GM12878 (cell line): ENCODE results near the gene P2RX1. TPM values are rescaled to one million over a fixed set of nuclear protein-coding genes. Genes with fewer than 3 reads are reported as not detected.

Source experiments
- ATAC-seq: fragments of 200-7000 bp; cut with Tn5 transposase; 3 replicates; pipeline ENCODE4 v1.9.1; 2020; ENCODE audit warnings: mild to moderate bottlenecking, moderate library complexity
- BruUV-seq: library from RNA; stranded (reverse); fragments of 400-500 nt; replicated peaks from 2 replicates; lab custom pipeline; 2021; lab: Mats Ljungman, UMichigan
- CTCF ChIA-PET: fragments of 300-600 bp; sonication (Branson Sonifier 250); formaldehyde crosslinking; extraction: SDS; loops from one replicate; lab custom pipeline; 2021; ENCODE audit warnings: inconsistent platforms; lab: Yijun Ruan, JAX
- POLR2A ChIA-PET: fragments of 350-600 bp; formaldehyde crosslinking; extraction: SDS; loops from one replicate; lab custom pipeline; 2021; ENCODE audit warnings: inconsistent platforms; lab: Charles Lee
- RAD21 ChIA-PET: fragments of 300-600 bp; sonication (Branson Sonifier 250); formaldehyde crosslinking; loops from one replicate; lab custom pipeline; 2023; ENCODE audit warnings: antibody characterized with exemption; ENCODE audit not compliant: unreplicated experiment; lab: Charles Lee
- SMC1A ChIA-PET: fragments of 300-600 bp; sonication (Branson Sonifier 250); formaldehyde crosslinking; loops from one replicate; lab custom pipeline; 2023; ENCODE audit not compliant: unreplicated experiment, uncharacterized antibody; lab: Charles Lee
- DNase-seq: peaks from one replicate; pipeline ENCODE4 v3.0.0-alpha.2; 2011; ENCODE audit warnings: low read depth, low spot score
- FAIRE-seq: peaks from 3 replicates; lab custom pipeline; 2011; peaks lifted over from hg19 to GRCh38; lab: Jason Lieb, UNC
- H2AFZ ChIP-seq: 2 replicates; pipeline ENCODE4 v1.6.0; 2011; ENCODE audit warnings: low read depth, low read length, control low read depth; ENCODE audit not compliant: control insufficient read depth
- H3K27ac ChIP-seq: 2 replicates; pipeline ENCODE4 v1.5.1; 2011; ENCODE audit warnings: control low read depth; ENCODE audit not compliant: control insufficient read depth, insufficient read depth
- H3K27me3 ChIP-seq, 2 experiments: replicated peaks in 1 of 2; 2 replicates each; pipeline versions ENCODE4 v1.6.0 to v1.6.1; 2011; ENCODE audit warnings: low read length in 1 of 2; ENCODE audit not compliant: control insufficient read depth in 2 of 2, insufficient read depth in 2 of 2
- H3K36me3 ChIP-seq, 2 experiments: 2 replicates each; pipeline ENCODE4 v1.5.1; 2011; ENCODE audit warnings: low read length in 1 of 2; ENCODE audit not compliant: control insufficient read depth in 2 of 2, insufficient read depth in 2 of 2
- H3K4me1 ChIP-seq: 2 replicates; pipeline ENCODE4 v1.6.1; 2011; ENCODE audit warnings: mild to moderate bottlenecking, low read length, moderate library complexity, mixed read lengths; ENCODE audit not compliant: control insufficient read depth, insufficient read depth
- H3K4me2 ChIP-seq: 2 replicates; pipeline ENCODE4 v1.6.0; 2011; ENCODE audit warnings: control low read depth; ENCODE audit not compliant: control insufficient read depth, insufficient read depth
- H3K4me3 ChIP-seq: fragments of 200-600 bp; sonication (generic); 2 replicates; pipeline ENCODE4 v1.5.1; 2016
- H3K79me2 ChIP-seq: 2 replicates; pipeline ENCODE4 v1.6.0; 2011; ENCODE audit warnings: low read length; ENCODE audit not compliant: control insufficient read depth, insufficient read depth
- H3K9ac ChIP-seq: 2 replicates; pipeline ENCODE4 v1.8.0; 2011; ENCODE audit warnings: low read length, control low read depth, mixed read lengths; ENCODE audit not compliant: control insufficient read depth, insufficient read depth
- H3K9me3 ChIP-seq: replicated peaks from 3 replicates; pipeline ENCODE4 v1.5.1; 2011; ENCODE audit warnings: mild to moderate bottlenecking, low read length; ENCODE audit not compliant: control insufficient read depth, insufficient read depth
- H4K20me1 ChIP-seq: 2 replicates; pipeline ENCODE4 v1.6.0; 2011; ENCODE audit not compliant: control insufficient read depth, insufficient read depth
- E2F4 ChIP-seq: IDR thresholded peaks from 2 replicates; pipeline ENCODE4 v1.6.1; 2012; ENCODE audit warnings: low read depth, low read length, improper control_type of control experiment
- EP300 ChIP-seq, 2 experiments: fragments of 150-350 bp in 1 of 2; IDR thresholded peaks; 2 replicates each; pipeline ENCODE4 v1.6.1; 2011 to 2012; ENCODE audit warnings: low read depth in 2 of 2, low read length in 2 of 2, borderline replicate concordance in 1 of 2, improper control_type of control experiment in 1 of 2, inconsistent platforms in 1 of 2; ENCODE audit not compliant: control insufficient read depth in 1 of 2
- GABPA ChIP-seq: IDR thresholded peaks from 2 replicates; pipeline ENCODE4 v1.6.1; 2014; ENCODE audit warnings: antibody characterized with exemption, low read depth, mild to moderate bottlenecking, inconsistent platforms
- HSF1 ChIP-seq: fragments of 150-350 bp; IDR thresholded peaks from 2 replicates; pipeline ENCODE4 v1.6.1; 2014; ENCODE audit warnings: mild to moderate bottlenecking, low read depth, low read length
- IKZF2 ChIP-seq, 2 experiments: fragments of 450-650 bp; IDR thresholded peaks; 2 replicates each; pipeline ENCODE4 v1.6.1; 2017; ENCODE audit warnings: mild to moderate bottlenecking in 2 of 2, moderate library complexity in 2 of 2
- MYC ChIP-seq: IDR thresholded peaks from 2 replicates; pipeline ENCODE4 v1.6.1; 2011; ENCODE audit warnings: mild to moderate bottlenecking, low read length, moderate library complexity, inconsistent platforms; ENCODE audit not compliant: insufficient read depth, insufficient replicate concordance, insufficient read length, severe bottlenecking
- NR2C1 ChIP-seq: fragments of 450-650 bp; IDR thresholded peaks from 2 replicates; pipeline ENCODE4 v1.6.1; 2017; ENCODE audit warnings: antibody characterized with exemption, mild to moderate bottlenecking, moderate library complexity
- NR2F1 ChIP-seq: fragments of 450-650 bp; conservative IDR thresholded peaks from 2 replicates; pipeline ENCODE4 v1.6.1; 2017; ENCODE audit warnings: mild to moderate bottlenecking
- SIN3A ChIP-seq: IDR thresholded peaks from 2 replicates; pipeline ENCODE4 v1.6.1; 2012; ENCODE audit warnings: low read depth, low read length, improper control_type of control experiment
- ZNF207 ChIP-seq: fragments of 450-650 bp; IDR thresholded peaks from 2 replicates; pipeline ENCODE4 v1.6.1; 2014; ENCODE audit warnings: antibody characterized with exemption, mild to moderate bottlenecking, borderline replicate concordance
- ZNF384 ChIP-seq: IDR thresholded peaks from 2 replicates; pipeline ENCODE4 v1.6.1; 2012; ENCODE audit warnings: low read depth, mild to moderate bottlenecking, low read length, improper control_type of control experiment, borderline replicate concordance
- WGBS: methylation state at CpG from one replicate; pipeline ENCODE4 v1.1.6; 2016; ENCODE audit warnings: low lambda C conversion rate; ENCODE audit not compliant: insufficient replicate concordance, insufficient coverage; ENCODE audit errors: missing lambda C conversion rate; 5-methylcytosine and 5-hydroxymethylcytosine counted together
- in situ Hi-C: fragments of 300-500 bp; cut with MboI; formaldehyde crosslinking; loops from 9 replicates; pipeline ENCODE4 v1.14.3; 2018; ENCODE audit warnings: mixed read lengths
- intact Hi-C: fragments of 100-400 bp; cut with micrococcal nuclease; formaldehyde crosslinking; loops from one replicate; pipeline ENCODE4 v1.14.2; 2022; ENCODE audit not compliant: unreplicated experiment
- polyA plus RNA-seq, 11 experiments: library from polyadenylated mRNA; depleted of rRNA in 4 of 11; unstranded in 6 of 11; stranded (reverse) in 5 of 11; fragments of >200 nt; fragmentation: Nextera tagmentation in 4 of 11; fragmentation: Illumina TruSeq in 1 of 11; extraction: Ambion mirVana in 4 of 11; extraction: Trizol in 1 of 11; gene quantifications; 1 replicate in 1 of 11; 2 replicates in 10 of 11; pipeline versions ENCODE4 v1.2.1 to v1.2.3, GENCODE V29; 2011 to 2016; ENCODE audit warnings: inconsistent platforms in 2 of 11, missing spikeins in 2 of 11, low read depth in 1 of 11
- total RNA-seq, 4 experiments: library from RNA; depleted of rRNA in 3 of 4; stranded (reverse); fragments of >200 nt in 3 of 4; fragmentation: Illumina TruSeq in 1 of 4; extraction: Trizol in 1 of 4; gene quantifications; 2 replicates each; pipeline versions ENCODE4 v1.2.1 to v1.2.3, GENCODE V29; 2013 to 2021
- TF ChIP-seq, protein P1 (sequence below): fragments of 450-650 bp; IDR thresholded peaks from 2 replicates; pipeline ENCODE4 v1.6.1; 2018; ENCODE audit warnings: borderline replicate concordance, mild to moderate bottlenecking; ENCODE audit not compliant: partially characterized antibody
- TF ChIP-seq, protein P2 (sequence below): IDR thresholded peaks from 2 replicates; pipeline ENCODE4 v1.6.1; 2011; ENCODE audit warnings: mild to moderate bottlenecking, low read depth, low read length, moderate library complexity; ENCODE audit not compliant: insufficient replicate concordance

The P2RX1 gene
- total and polyA plus RNA-seq, 10 of the 15 experiments (the other 5 are each of a cell fraction or from before 2014, with no cell fraction given) = 0.12 to 6.2 (median 3.4) TPM

DNA sequence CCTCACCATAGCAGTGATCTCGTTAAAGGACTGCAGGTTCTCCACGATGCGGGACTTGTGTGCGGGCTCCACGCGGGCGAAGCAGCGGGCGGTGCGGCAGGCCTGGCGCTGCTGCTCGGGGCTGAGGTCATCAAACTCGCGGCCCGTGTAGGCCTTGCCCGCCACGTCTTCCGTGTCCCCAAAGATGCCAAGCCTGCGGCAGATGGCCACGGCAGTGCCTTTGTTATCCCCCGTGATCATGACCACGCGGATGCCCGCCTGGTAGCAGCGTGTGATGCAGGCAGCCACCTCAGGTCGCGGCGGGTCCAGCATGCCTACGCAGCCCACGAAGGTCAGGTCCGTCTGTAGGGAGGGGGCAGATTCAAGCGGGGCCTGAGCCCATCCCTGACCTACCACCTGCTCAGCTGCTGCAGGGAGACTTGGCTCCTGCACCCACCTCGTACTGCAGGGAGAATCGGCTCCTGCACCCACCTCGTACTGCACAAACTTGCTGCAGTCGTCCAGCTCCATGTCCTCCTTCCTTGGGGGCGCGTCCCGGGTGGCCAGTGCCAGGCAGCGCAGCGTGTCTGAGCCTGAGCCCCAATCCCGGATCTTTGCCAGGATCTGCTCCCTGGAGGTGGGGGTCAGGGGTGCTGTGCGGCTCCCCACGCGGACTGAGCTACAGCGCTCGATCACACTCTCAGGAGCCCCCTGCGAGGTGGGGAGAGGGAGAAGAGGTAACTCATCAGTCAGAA lies 24.9 kb upstream of the P2RX1 start:
- FAIRE-seq = no peak

More for the DNA sequence above, 24.9 kb upstream of the P2RX1 start:
- in situ Hi-C loops = no loop called here
- 97% methylated on average over 46 of the region's 48 CpGs for WGBS
- Histone ChIP-seq H3K9me3 (no peaks in the 10 kb centered on the region; the same call in 2 of the 3 replicates), H3K27ac (no peak overlapping the region), H3K4me2 (no peak overlapping the region), H3K4me3 (no peak overlapping the region), H3K36me3 (peaks cover 23 to 35% of the 10 kb centered on the region in 2 experiments)
- CTCF ChIA-PET = no interaction called here
- no peak for TF ChIP-seq GABPA
- TF ChIP-seq E2F4 = no peak
- no peak for TF ChIP-seq SIN3A
- no peak for TF ChIP-seq EP300 (IDR thresholded peaks at IDR 0.05; ENCODE audit: borderline replicate concordance in 1 of 2, control insufficient read depth in 1 of 2, low read depth in 2 of 2, low read length in 2 of 2)
- no peak for TF ChIP-seq MYC
- TF ChIP-seq ZNF384 = no peak
- TF ChIP-seq IKZF2 (IDR thresholded peaks at IDR 0.05) = no peak
- no peak for TF ChIP-seq NR2C1
- no peak for TF ChIP-seq NR2F1
- TF ChIP-seq HSF1 = no peak
- TF ChIP-seq, protein P1, sequence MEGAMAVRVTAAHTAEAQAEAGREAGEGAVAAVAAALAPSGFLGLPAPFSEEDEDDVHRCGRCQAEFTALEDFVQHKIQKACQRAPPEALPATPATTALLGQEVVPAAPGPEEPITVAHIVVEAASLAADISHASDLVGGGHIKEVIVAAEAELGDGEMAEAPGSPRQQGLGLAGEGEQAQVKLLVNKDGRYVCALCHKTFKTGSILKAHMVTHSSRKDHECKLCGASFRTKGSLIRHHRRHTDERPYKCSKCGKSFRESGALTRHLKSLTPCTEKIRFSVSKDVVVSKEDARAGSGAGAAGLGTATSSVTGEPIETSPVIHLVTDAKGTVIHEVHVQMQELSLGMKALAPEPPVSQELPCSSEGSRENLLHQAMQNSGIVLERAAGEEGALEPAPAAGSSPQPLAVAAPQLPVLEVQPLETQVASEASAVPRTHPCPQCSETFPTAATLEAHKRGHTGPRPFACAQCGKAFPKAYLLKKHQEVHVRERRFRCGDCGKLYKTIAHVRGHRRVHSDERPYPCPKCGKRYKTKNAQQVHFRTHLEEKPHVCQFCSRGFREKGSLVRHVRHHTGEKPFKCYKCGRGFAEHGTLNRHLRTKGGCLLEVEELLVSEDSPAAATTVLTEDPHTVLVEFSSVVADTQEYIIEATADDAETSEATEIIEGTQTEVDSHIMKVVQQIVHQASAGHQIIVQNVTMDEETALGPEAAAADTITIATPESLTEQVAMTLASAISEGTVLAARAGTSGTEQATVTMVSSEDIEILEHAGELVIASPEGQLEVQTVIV = no peak
- TF ChIP-seq, protein P2, sequence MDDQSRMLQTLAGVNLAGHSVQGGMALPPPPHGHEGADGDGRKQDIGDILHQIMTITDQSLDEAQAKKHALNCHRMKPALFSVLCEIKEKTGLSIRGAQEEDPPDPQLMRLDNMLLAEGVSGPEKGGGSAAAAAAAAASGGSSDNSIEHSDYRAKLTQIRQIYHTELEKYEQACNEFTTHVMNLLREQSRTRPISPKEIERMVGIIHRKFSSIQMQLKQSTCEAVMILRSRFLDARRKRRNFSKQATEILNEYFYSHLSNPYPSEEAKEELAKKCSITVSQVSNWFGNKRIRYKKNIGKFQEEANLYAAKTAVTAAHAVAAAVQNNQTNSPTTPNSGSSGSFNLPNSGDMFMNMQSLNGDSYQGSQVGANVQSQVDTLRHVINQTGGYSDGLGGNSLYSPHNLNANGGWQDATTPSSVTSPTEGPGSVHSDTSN = no peak
- TF ChIP-seq ZNF207 = no peak
- TF ChIP-seq, all 136 proteins: peak for 0
- SMC1A ChIA-PET = no interaction called here
- H3K4me1 ChIP-seq = no peaks in the 10 kb centered on the region
- H2AFZ ChIP-seq = no peak overlapping the region
- H3K27me3 ChIP-seq = no peaks in the 10 kb centered on the region
- RAD21 ChIA-PET = no interaction called here
- no peak for DNase-seq
- no peaks in the 10 kb centered on the region for H3K79me2 ChIP-seq
- no peaks in the 10 kb centered on the region for H4K20me1 ChIP-seq
- POLR2A ChIA-PET = interaction anchor here (0.6 kb wide), 1 partner anchor 30 kb away, joined by 3 read pairs; no protein-coding TSS in a partner anchor
- no TSS peak for BruUV-seq
- ATAC-seq = no peak
- H3K9ac ChIP-seq = no peak overlapping the region
- intact Hi-C loops = no loop called here
